Stimulated activated CD8-positive, alpha-beta memory T cell treated with anti-CD3 and anti-CD28 coated beads, Interleukin-12 subunit alpha, Interleukin-12 subunit beta, amount 100 ng/mL, for 24 hours (primary cell): Measurements from ENCODE around the gene ZFAND3.

Experiments used
- DNase-seq: peaks from one replicate; pipeline ENCODE4 v3.0.0-alpha.2; 2020; ENCODE audit errors: extremely low read depth

The ZFAND3 gene

DNA sequence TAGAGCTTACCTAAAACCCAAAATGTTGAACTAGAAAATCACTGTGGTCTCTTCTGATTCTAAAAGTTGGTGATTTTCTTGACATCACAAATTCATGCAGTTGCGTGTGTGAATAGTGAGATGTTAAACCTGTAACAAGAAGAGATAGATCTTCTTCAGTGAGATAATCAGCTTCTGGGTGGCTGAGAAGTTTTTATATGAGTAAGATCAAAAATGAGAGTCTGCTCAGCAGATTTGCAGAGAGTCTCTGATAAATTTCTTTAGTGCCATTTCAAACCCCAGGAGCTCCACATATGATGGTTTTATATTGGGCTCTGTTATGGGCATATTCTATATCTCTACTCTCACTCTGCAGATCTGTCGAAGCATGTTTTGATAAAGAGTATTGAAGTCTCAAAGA is 185.4 kb downstream of the ZFAND3 start:
- DNase-seq, result no peak

DNA sequence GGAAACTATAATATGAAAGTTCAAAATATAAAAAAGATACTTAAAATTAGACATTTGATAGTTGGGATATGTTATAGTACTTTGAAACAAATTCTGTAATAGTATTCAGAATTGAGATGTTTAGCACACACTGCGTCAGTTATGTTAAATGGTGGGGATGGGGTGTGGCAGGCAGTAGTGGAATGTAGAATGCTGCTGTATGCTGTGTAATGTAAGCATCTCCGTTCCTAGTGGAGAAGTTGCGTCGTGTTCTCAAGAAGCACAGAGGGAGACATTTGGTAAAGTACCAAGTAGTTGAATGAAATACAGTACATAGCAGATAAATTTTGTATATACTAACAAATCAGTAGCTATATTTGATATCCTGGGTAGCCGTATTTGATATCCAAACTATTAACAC is 192.4 kb downstream of the ZFAND3 start:
- no peak for DNase-seq

DNA sequence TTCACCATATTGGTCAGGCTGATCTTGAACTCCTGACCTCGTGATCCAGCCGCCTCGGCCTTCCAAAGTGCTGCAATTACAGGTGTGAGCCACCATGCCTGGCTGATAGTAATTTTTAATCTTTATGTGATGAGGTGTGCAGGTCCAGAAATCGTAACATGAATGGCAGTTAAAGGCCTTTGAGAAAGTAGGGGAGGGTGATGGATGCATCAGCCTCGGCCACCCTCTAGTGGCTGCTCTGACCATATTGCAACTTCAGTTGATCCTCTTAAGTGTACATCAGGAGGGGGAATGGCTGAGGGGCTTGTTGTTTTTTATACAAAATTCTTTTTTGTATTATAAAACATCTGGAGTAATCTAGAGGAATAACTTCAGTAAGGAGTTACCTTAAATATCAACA is 193.0 kb downstream of the ZFAND3 start:
- no peak for DNase-seq

DNA sequence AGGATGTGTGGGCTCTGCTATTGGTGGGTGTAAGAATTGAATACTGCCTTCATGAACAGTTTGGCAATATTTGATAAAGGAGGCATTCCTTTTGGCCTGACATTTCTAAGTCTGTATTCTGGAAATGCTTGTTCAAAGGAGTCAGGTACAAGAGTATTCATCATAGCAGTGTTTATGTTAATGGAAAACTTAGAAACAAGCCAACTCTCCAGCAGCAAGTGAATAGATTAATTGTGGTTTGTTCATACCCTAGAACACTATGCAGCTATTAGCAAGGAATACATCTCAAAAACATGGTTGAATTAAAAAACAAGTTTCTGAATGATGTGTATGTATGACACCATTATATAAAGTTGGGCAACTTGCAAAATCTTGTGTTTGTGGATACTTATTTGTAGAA is 195.8 kb downstream of the ZFAND3 start:
- DNase-seq, result no peak

DNA sequence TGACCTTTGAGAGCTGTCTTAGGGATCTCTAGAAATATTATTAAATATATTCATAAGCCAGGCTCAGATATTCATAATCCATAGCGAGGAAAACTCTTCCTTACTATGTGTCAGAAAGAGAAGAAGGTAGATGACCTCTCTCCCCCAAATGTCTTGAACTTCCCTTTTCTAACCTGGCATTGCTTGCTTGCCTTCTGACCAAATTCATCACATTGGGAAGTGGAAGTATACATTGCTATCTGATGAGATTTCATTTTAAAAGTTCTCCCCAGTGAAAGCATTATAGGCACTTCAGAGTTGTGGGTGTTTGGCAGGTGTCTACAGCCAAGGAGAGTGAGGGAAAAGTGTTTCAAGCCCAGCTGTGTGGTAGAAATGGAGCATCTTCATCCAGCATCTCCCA is 197.3 kb downstream of the ZFAND3 start:
- DNase-seq, result no peak

DNA sequence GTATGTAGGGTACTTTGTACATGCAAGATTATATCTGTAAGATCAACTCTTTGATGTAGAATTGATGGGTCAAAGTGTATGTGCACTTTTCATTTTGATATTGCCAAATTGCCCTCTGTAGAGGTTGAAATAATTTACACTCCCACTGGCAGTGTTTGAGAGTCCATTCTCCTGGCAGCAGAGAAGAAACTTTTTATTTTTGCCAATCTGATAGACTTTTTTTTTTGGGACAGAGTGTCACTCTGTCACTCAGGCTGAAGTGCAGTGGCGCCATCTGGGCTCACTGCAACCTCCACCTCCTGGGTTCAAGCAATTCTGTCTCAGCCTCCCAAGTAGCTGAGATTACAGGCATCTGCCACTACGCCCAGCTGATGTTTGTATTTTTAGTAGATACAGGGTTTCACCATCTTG is 199.2 kb downstream of the ZFAND3 start:
- DNase-seq, result no peak

DNA sequence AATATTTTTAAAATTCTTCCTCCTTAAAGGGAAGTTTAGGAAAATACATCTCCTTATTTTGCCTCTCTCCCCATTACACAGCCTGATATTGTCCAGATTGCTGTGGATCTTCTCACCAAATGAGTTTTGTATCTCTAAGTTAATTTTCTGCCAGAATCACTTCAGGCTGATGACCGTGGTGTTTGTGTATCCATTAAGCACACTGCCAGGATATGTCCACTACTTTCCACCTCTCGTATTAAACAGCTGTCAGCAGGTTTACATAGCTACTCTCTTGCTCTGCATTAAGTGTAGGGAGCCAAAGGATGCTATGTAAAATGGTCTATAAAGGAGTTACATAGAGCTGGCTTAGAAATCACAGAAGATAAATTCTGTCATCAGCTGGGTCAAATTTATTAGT is 201.1 kb downstream of the ZFAND3 start:
- no peak for DNase-seq

DNA sequence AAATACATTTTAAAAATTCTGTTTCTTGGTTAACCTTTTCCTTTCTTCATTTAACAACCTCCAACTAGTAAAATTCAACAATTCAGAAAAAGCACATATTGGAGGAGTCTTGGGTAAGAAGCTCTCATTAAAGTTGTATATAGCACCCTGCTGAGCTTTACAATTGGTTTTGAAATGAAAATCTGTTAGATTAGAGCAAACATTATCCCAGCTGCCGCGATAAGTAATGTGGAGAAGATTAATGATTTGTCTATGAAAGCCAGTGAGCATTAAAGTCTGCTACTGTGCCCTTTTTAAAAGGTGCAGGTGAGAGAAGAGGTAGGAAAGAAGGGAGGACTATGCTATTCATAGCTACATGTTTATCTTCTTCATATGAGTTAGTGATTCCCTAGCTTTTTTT is 201.5 kb downstream of the ZFAND3 start:
- DNase-seq, result no peak

DNA sequence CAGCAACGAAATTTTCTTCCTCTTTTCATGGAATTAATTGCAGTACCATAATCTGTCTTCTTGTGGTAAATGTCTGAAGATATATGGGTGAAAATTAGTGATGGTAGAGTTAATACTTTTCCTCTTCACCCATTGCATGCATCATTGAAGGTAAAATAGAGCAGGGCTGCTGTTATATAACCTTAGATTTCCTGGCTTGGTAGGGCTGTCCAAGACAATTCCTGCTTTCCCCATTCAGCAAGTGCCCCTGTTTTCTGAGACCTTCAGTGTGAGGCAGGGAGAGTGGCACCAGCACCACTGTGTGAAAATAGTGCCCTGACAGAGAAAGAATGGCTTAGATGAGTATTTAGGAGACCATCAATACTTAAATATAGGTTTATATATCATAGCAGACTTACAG is 202.0 kb downstream of the ZFAND3 start:
- no peak for DNase-seq

DNA sequence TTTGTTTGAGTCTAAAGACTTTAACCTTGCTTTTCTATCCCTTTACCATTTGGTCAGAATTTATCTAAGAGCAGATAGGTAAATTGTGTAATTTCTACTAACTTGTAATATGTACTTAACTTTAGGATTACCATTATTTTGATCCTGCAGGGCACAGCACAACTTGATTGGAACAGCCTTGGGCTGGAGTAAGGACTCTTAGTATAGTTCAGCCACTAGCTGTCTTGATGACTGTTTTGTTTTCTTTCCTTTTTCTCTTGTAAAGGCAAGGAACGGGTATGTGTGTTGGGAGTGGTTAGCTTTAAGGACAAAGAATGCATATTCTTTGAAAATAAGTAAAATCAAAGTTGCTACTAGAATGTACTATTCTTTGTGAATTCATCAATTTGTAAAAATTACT is 203.2 kb downstream of the ZFAND3 start:
- no peak for DNase-seq

DNA sequence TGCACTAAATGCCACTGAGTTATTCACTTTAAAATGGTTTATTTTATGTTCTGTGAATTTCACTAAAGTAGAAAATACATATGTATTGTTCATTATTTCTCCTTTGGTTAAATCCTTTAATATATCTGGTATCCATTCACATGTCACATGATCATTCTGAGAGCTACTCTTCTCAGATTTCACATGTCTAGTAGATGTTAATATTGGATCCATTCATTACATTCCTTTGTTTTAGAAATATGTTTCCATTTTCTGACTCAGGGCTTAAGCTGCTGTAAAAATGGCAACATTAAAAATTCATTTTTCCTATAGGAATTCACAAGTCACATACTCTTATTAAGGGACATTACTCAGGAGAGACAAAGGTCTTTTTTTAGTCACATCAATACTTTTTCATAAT is 205.4 kb downstream of the ZFAND3 start:
- no peak for DNase-seq

DNA sequence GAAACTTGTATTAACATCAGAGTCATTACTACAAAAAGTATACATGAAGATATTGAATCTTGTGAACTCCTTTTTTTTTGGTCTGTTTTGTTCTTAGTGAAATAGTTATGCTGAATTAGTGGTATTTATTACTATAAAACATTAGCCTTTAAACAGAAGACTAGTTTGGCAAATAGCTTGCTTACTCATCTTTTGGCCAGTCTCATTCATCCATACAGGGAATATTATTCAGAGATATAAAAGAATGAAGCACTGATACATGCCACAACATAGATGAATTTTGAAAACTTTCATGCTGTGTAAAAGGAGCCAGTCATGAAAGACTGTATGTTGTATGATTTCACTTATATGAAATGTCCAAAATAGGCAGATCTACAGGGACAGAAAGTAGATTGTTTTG is 205.9 kb downstream of the ZFAND3 start:
- no peak for DNase-seq

DNA sequence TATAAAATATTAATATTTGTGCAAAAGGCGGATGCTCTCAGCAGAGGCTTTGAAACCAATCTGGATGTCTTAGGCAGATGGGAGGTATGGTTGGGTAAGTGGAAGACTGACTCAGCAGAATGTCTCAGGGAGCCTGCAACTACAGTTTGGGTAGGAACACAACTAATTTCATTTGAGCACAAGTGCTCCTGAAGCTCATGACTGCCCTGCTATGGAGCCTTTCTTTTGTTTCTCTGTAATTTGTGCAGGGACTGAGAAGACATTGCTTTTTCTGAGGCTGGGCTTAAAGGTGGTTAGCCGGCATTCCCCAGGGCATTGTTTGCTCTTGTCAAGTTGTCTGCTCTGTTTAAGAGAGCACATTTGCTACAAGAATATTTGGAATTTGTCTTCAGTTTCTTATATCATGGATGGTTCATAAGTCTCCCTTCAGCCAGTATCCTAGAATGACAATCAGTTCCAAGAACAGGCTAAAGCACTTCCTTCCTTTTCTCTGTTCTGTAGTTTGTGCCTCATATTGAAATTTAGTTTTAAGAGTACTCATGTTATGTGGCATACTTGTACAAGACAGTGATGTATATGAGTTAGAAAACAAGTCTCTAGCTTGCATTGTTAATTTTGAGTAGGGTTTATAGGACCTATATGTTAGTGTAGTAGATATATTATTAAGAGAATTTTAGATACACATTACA is 208.3 kb downstream of the ZFAND3 start:
- DNase-seq, result no peak

DNA sequence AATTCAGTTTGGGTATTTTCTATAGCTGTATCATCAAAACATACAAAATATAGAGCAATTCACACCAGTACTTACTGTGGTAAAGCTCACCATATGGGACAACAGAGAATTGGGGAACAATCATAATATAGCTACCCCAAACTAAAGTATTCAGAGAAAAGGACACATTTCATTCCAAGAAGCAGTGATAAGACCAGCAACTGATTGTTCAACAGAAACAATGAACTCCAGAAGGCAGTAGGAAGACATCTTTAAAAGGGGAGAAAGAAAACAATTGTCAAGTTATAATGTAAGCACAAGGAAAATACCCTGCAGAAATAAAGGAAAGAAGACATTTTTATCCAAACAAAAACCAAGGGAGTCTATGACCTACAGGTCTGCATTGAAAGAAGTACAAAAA is 210.9 kb downstream of the ZFAND3 start:
- no peak for DNase-seq

DNA sequence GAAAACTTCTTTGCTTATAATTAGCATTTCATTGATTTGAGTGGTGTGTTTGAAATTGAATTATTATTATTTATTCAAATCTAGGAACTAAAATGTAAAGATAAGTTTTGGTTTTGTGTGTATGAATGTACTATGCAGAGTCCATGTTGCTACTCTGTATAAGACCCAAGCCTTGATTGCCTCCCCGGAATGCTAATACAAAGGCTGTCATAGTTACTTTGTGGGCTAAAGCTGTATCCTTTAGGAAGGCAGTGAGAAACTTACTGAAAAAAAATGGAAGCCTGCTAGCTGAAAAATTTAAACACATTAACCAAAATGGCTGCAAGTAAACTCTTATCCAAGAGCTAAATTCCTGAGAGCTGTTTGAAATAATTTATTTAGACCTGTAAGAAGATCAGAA is 213.3 kb downstream of the ZFAND3 start:
- no peak for DNase-seq

DNA sequence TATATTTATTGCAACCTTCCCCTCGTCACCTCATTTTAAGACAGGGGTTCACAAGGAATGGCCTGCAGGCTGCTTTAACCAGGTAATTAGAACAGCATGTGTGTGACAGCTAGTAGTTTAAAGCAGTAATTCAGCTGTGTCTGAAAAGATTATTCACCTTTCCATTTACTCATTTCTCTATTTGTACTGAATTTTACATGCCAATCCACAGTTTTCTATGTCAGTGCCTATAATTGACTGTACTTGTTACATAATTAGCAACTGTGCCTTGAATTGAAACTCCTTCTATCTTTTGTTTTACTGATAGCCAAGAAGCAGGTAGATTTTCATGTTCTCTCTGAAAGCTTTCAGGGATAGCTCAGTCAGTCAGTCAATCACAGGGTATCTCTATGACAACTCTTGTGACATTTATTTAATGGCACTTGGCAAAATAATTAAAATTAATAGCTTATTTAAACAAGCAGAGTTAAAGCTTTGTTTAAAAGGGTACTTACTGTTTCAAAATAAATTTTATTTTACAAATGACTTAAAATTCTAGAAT is 214.0 kb downstream of the ZFAND3 start:
- DNase-seq, result no peak

DNA sequence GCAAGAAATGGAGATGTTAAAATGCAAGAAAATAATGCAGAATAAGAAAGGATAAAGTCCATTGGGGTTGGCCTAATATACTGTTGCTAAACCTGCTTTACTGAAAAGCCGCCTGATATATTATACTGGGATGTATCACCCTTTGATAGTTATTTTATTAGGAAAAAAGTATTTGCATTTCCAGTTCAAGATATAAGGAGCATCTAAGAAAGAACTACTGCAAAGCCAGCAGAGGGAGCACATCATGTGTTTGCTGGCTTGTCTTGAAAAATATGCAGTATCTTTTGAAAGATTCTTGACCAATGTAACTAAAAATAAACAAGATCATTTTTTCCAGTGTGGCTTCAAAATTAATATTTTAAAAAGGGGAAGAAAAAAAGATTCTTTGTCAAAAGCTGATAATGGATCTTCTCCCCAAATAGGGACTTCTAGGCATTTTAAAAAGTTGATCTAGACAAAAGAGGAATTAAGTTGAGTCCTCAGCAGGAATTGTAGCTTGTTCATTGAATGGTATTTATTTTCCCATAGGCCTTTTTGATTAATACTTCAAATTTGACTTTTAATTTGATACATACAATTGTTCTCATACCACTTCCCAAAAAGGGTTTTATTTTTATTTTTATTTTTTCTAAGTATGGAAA is 214.9 kb downstream of the ZFAND3 start:
- DNase-seq, result no peak

DNA sequence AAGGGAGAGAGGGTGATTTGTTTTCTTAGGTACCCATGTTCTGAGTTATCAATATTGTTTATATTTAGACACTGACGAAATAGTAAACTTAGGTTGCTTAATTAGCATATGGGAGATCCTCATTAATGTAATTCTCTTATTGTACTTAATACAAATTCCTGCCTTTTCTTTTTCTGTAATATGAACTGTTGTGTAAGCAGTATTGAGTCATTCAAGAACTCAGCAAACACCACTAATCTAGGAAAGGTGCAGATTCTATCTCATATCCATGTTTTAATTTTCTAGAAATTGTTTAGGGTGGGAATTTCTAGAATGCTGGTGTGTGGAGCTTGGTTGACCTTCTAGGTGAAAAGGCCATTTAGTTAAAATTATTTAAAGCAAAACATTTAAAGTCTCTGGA is 216.0 kb downstream of the ZFAND3 start:
- no peak for DNase-seq

DNA sequence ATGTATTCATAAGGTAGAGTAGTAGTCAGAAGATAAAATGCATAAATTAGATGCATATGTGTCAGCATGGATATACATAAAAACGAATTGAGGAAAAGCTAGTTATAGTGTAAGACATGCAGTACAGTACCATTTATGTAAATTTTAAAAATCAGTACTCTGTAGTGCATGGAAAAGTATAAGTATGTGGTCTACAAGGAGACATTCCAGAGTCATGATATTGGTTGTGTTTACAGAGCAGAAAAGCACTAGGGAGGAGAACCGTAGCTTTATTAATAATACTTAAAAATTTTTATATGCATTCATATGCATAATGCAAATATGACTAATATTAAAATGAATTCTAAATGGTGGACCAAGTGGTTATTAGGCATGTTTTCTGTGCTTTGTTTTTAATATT is 220.0 kb downstream of the ZFAND3 start:
- no peak for DNase-seq

DNA sequence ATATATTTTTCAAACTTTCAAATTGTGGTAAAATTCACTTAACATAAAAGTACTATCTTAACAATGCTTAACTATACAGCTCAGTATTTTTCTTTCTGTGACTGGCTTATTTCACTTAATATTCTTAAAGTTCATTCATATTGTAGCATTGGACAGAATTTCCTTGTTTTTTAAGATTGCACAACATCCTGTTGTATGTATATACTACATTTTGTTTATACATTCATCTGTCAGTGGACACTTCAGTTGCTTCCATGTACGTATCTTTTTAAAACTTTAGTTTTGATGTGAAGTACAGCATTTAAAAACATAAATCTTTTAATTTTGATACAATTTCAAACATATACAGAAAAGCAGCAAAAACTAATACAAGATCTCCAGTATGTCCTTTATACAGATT is 220.7 kb downstream of the ZFAND3 start:
- no peak for DNase-seq

DNA sequence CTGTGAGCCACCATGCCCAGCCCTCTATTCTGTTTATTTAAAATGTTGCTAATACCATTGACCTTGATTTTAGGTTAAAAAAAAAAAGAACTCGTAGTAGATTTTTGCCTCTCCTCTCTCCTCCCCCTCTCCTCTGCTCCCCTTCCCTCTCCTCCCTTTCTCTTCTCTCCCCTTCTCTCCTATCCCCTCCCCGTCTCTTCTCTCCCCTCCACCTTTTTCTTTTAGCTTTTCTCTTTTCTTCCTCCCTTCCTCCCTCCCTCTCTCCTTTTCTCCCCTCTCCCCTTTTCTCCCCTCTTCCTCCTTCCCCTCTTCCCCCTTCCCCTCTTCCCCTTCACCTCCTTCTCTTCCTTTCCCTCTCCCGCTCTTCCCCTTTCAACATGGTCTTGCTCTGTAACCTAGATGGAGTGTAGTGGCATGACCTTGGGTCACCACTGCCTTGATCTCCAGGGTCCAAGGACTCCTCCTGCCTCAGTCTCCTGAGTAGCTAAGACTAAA is 223.8 kb downstream of the ZFAND3 start:
- DNase-seq, result no peak

DNA sequence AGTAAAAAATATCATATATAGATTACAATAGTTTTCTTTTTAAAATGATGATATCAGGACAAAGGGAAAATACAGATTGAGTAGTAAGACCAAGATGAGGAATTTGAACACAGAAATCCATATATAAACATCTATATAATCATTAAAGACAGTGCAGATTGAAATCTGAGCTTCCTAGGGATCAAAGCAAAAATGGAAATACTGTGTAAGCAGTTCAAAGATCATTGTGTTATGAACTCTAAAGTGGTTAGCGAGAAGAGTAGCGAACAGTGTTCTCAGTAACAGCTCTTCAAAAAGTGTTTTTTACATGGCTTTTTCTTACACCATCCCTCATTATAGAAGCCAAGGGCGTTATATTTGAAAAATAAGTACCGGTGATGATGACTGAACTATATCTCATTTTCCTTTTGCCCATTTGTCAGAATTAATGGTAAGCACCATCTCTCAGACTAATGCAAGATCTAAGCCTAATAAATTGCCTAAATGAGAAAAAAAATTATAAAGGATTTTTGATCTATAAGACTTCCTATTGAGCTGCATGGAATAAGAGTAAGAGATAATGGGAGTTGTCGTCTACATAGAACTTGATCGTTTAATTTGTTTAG is 226.3 kb downstream of the ZFAND3 start:
- no peak for DNase-seq

DNA sequence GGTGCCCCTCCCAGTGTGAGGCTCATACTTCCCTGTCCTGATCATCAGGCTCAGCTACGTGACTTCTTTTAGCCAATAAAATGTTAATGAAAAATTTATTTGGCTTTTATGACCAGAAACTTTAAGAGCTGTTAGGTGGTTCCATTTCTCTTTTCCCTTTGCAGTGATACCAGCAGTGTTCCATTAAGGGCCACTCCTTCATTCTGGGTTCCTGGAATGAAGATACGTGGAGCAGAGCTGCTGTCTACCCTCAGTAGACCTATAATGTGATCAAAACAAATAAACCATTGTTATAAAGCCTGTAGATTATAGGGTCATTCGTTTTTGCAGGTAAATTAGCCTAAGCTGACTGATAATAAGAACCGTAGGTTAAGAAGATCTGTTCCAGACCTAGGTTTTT is 228.0 kb downstream of the ZFAND3 start:
- DNase-seq, result no peak
